ENCODE results near the gene C1orf159.
"Not testable (repeated sequence)": the region's sequence is repeated elsewhere in the genome, so short reads cannot be mapped to it uniquely, and the experiment has no call there.

The C1orf159 gene

DNA sequence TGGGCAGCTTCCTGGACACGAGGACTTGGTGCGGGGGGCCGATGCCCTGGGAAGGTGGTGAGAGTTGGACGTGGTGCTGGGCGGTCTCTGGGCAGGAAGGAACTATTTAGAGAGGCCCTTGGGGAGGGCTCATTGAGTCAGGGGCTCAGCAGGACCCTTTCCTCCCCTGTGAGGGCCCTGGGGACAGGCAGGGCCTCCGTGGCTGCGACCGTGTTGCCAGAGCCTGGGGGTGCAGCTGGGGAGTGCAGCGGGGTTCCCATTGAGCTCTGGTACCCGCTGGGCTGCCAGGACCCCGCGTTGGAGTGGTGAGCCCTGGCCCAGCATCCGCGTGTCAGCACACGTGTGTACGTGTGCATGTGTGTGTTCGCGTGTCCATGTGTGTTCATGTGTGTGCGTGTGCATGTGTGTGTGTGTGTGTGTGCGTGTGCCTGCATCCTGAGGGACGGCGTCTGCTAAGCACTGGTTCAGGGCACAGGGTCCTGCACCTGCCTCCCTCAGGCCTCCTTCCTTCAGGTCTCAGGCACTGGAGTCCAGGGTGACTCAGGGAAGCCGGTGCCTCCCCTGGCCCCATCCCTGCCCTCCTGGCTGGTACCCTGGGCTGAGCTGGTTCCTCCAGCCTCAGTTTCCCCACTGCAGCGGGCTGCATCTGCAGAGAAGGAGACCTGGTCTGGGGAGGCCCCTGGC lies 52.5 kb downstream of the C1orf159 start:
- no peak overlapping the region for H3K4me3 ChIP-seq (ENCODE audit: low read length)
- no peaks in the 10 kb centered on the region for H3K9me3 ChIP-seq (ENCODE audit: control insufficient read depth, low read length)
- no peaks in the 10 kb centered on the region for H3K36me3 ChIP-seq (ENCODE audit: control insufficient read depth, insufficient read depth, low read length, severe bottlenecking)
- H3K27me3 ChIP-seq (replicated peaks; ENCODE audit: control insufficient read depth, insufficient read depth, low read length) = peaks cover 28% of the 10 kb centered on the region
- H3K4me1 ChIP-seq (ENCODE audit: control insufficient read depth, insufficient read depth, low read length) = no peaks in the 10 kb centered on the region
- DNase-seq (ENCODE audit: low read depth) = no peak
- H3K9ac ChIP-seq (ENCODE audit: low read length) = no peak overlapping the region

DNA sequence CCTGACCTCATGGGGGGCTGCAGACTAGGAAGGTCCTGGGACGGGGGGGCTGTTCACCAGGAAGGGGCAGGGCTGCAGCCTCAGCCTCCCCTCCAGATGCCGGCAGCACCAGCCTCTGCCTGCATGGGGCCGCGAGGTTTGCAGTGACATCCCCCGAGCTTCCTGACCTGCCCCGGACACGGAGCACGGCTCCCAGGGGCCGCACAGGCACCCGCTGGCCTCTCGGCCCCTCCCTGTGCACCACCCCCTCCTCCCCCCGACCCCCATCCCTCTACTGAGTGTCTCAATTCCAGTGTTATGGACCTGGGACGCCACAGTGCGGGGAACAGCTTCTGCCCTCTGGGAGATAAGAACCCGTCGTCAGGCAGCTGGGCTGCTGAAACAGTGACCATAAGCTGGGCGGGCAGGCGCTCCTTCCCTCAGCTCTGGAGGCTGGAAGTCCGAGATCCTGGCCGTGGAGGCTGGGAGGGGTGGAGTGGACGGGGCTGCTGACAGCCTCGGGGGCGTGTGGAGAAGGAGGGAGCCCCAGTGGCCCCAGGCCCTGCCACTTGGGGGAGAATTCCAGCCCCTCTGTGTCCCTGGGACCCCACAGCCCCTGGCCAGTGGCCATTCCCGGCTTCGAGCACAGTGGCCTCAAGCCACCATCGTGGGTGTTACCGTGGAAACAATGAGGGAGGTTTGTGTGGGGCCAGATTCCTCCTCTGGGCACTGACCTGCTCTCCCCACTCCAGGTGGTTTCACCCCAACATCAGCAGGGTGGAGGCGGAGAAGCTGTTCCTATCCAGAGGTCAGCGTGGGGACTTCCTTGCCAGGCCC lies 53.3 kb downstream of the C1orf159 start:
- no peak overlapping the region for H3K9ac ChIP-seq (ENCODE audit: low read length)
- DNase-seq (ENCODE audit: low read depth) = no peak
- no peaks in the 10 kb centered on the region for H3K36me3 ChIP-seq (ENCODE audit: control insufficient read depth, insufficient read depth, low read length, severe bottlenecking)
- H3K4me3 ChIP-seq (ENCODE audit: low read length) = no peak overlapping the region
- no peaks in the 10 kb centered on the region for H3K4me1 ChIP-seq (ENCODE audit: control insufficient read depth, insufficient read depth, low read length)
- H3K9me3 ChIP-seq (ENCODE audit: control insufficient read depth, low read length) = no peaks in the 10 kb centered on the region
- H3K27me3 ChIP-seq (replicated peaks; ENCODE audit: control insufficient read depth, insufficient read depth, low read length) = peaks cover 27% of the 10 kb centered on the region

DNA sequence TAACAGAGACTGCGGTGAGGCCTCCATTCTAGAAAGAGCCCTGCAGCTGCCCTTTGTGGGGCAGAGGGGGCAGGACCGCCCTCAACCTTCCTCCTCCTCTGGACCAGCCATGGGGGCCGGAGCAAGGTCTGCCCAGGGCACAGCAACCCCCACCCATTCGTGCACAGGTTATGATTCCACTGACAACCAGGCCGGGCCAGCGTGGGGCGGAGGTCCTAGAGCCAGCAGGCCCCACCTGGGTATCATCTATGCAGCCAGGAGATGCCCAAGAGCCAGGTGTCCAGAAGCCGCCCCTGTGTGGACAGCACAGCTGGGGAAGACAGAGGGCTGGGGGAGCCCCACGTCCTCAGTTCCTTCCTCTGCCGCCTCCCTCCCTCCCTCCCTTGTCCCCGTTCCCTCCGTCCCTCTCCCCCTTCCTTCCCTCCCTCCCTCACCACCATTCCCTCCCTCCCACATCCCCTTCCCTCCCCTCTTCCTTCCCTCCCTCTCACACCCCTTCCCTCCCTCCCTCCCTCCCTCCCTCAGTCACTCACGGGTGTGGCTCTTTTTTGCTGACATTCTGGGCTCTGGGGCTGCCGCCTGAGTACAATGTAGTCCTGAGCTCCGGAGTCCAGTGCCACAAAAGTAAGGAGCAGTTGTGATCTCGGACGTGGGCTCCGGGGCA lies 54.1 kb downstream of the C1orf159 start:
- Histone ChIP-seq H3K4me3 (ENCODE audit: low read length) (no peak overlapping the region), H3K4me1 (ENCODE audit: control insufficient read depth, insufficient read depth, low read length) (no peaks in the 10 kb centered on the region), H3K9ac (ENCODE audit: low read length) (no peak overlapping the region), H3K36me3 (ENCODE audit: control insufficient read depth, insufficient read depth, low read length, severe bottlenecking) (no peaks in the 10 kb centered on the region), H3K27me3 (replicated peaks; ENCODE audit: control insufficient read depth, insufficient read depth, low read length) (peaks cover 31% of the 10 kb centered on the region), H3K9me3 (ENCODE audit: control insufficient read depth, low read length) (no peaks in the 10 kb centered on the region)
- no peak for DNase-seq (ENCODE audit: low read depth)

DNA sequence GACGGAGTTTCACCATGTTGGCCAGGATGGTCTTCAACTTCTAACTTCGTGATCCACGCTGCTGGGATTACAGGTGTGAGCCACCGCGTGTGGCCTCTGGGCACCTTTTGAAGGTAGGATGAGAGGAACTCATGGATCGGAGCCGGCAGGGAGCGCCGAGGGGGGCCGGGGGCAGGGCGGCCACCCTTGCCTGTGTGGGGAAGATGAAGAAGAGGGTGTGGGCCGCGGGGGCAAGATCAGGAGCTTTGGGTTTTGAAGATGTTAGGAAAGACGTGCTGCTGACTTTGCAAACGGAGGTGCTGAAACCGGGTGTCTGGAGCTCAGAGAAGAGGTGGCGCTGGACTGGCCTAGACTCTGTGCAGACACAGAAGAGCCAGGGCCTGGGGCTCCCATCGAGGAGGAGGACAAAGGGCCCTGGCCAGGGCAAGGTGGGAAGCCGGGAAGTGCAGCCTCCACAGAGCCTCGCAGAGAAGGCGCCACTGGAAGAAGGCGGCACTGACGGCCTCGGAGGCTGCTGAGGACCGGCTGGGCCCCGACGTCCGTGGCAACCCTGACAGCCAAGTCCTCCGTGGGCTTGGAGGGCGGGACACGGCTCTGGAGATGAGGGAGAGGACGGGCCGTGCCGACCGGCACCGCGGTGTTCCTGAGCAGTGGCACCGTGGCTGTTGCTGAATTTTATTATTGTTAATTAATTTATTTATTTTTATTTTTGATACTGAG lies 55.4 kb downstream of the C1orf159 start:
- DNase-seq (ENCODE audit: low read depth) = no peak
- Histone ChIP-seq H3K9ac (ENCODE audit: low read length) (no peak overlapping the region), H3K36me3 (ENCODE audit: control insufficient read depth, insufficient read depth, low read length, severe bottlenecking) (no peaks in the 10 kb centered on the region), H3K4me1 (ENCODE audit: control insufficient read depth, insufficient read depth, low read length) (no peaks in the 10 kb centered on the region), H3K4me3 (ENCODE audit: low read length) (no peak overlapping the region), H3K9me3 (ENCODE audit: control insufficient read depth, low read length) (no peaks in the 10 kb centered on the region), H3K27me3 (replicated peaks; ENCODE audit: control insufficient read depth, insufficient read depth, low read length) (peaks cover 33% of the 10 kb centered on the region)

DNA sequence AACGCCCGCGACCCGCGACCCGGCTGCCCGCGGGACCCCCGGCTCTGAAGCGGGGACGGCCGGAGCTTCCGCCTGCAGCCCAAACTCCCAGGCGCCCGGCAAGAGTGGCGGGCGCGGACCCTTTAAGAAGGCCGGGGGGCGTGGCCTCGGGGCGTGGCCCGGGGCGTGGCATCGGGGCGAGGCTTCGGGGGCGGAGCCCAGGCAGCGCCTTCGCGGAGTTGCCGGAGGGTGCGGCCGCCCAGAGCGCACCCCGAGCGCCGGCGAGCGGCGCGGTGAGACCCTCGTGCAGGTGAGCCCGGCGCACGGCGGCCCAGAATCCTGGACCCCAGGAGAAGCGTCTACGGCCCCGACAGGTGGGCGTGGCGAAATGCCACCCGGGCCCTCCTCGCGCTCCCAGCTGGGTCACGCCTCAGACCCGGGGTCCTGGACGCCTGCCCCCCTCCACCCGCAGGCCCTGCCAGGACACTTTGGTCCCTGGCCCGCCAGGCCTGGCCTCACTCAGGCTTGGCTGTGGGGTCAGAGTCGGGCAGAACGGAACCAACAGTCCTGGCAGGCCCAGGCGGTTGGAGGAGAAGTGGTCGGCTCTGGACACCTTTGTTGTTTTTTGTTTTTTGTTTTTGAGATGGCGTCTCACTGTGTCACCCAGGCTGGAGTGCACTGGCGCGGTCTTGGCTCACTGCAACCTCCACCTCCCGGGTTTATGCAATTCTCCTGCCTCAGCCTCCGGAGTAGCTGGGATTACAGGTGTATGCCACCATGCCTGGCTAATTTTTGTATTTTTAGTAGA lies 56.2 kb downstream of the C1orf159 start:
- peak; percentile 93 for DNase-seq (ENCODE audit: low read depth)
- peaks cover 33% of the 10 kb centered on the region for H3K27me3 ChIP-seq (replicated peaks; ENCODE audit: control insufficient read depth, insufficient read depth, low read length)
- peak overlapping the region; percentile 62 for H3K4me3 ChIP-seq (ENCODE audit: low read length)
- no peaks in the 10 kb centered on the region for H3K36me3 ChIP-seq (ENCODE audit: control insufficient read depth, insufficient read depth, low read length, severe bottlenecking)
- no peaks in the 10 kb centered on the region for H3K9me3 ChIP-seq (ENCODE audit: control insufficient read depth, low read length)
- no peaks in the 10 kb centered on the region for H3K4me1 ChIP-seq (ENCODE audit: control insufficient read depth, insufficient read depth, low read length)
- H3K9ac ChIP-seq (ENCODE audit: low read length) = no peak overlapping the region

DNA sequence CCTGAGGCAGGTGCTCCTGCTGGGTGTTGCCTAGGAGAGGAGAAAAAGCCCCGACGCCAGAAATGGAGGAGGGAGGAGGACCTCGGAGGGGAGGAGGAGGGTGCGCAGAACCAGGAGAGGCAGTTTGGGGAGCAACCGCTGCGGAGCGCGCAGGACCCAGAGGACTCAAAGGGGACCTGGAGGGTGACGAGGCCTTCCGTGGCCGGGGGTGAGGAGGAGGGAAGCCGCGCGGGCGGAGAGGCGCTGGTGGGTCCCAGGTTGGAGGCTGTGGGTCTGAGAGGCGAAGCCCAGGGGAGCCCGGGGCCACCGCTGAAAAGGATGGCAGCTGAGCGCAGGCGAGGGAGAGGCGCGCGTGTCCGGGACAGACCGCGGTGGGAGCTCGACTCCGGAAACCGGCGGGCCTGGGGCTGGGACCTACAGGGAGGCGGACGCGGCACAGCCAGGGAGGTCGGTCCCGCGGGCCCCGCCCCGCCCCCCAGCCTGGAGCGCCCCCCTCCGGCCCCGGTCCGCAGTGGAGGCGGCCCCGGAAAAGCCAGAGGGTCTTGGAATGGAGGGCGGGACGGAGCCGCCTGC lies 56.9 kb downstream of the C1orf159 start:
- Histone ChIP-seq H3K9me3 (ENCODE audit: control insufficient read depth, low read length) (no peaks in the 10 kb centered on the region), H3K4me1 (ENCODE audit: control insufficient read depth, insufficient read depth, low read length) (no peaks in the 10 kb centered on the region), H3K27me3 (replicated peaks; ENCODE audit: control insufficient read depth, insufficient read depth, low read length) (peaks cover 31% of the 10 kb centered on the region), H3K4me3 (ENCODE audit: low read length) (peak overlapping the region; percentile 47), H3K9ac (ENCODE audit: low read length) (no peak overlapping the region), H3K36me3 (ENCODE audit: control insufficient read depth, insufficient read depth, low read length, severe bottlenecking) (no peaks in the 10 kb centered on the region)
- peak; percentile 56 for DNase-seq (ENCODE audit: low read depth)

DNA sequence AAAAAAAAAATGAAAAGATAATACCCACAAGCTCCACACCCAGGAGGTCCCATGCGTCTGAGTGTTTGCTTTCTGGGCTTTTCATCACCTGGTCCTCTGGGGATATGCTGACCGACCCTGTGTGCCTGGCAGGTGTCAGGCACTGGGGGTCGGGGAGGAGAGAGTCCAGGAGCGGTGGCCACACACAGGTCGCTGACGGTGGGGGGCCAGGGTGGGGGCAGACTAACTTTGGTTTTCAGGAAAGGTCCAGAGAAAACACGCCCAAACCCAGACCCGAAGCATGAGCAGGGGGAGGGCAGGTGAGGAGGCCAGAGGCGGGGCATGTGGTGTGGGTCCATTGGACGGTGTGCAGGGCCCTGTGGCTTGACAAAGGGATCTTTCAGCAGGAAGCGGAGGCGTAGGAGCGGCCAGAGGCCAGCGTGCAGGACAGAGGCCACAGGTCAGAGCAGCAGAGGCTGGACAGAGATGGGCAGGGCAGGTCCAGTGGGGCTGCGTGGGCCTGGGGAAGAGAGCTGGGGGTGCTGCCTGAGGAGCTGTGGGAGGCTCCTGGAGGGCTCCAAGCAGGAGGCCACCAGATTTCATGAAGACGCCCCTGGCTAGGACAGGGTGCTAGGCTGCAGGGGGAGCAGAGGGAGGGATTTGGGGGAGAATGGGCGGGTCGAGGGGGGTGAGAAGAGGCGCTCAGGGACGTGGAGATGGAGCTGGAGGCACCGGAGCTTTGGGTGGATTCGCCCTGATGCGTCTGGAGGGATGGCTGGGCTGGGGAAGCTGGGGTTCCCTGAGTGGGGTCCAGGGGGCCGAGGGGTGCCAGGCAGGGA lies 57.6 kb downstream of the C1orf159 start:
- H3K4me3 ChIP-seq (ENCODE audit: low read length) = no peak overlapping the region
- H3K27me3 ChIP-seq (replicated peaks; ENCODE audit: control insufficient read depth, insufficient read depth, low read length) = peaks cover 25% of the 10 kb centered on the region
- H3K9me3 ChIP-seq (ENCODE audit: control insufficient read depth, low read length) = no peaks in the 10 kb centered on the region
- DNase-seq (ENCODE audit: low read depth) = no peak
- H3K9ac ChIP-seq (ENCODE audit: low read length) = no peak overlapping the region
- no peaks in the 10 kb centered on the region for H3K4me1 ChIP-seq (ENCODE audit: control insufficient read depth, insufficient read depth, low read length)
- no peaks in the 10 kb centered on the region for H3K36me3 ChIP-seq (ENCODE audit: control insufficient read depth, insufficient read depth, low read length, severe bottlenecking)

DNA sequence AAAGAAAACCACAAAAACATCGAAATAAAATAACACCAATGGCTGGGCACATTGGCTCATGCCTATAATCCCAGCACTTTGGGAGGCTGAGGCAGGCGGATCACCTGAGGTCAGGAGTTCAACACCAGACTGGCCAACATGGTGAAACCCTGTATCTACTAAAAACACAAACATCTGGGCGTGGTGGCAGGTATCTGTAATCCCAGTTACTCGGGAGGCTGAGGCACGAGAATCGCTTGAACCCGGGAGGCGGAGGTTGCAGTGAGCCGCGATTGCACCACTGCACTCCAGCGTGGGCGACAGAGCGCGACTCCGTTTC lies 58.2 kb downstream of the C1orf159 start:
- DNase-seq (ENCODE audit: low read depth); H3K4me3 ChIP-seq (ENCODE audit: low read length); H3K9ac ChIP-seq (ENCODE audit: low read length); H3K4me1 ChIP-seq (ENCODE audit: control insufficient read depth, insufficient read depth, low read length); H3K9me3 ChIP-seq (ENCODE audit: control insufficient read depth, low read length); H3K36me3 ChIP-seq (ENCODE audit: control insufficient read depth, insufficient read depth, low read length, severe bottlenecking): not testable (repeated sequence)
- H3K27me3 ChIP-seq (replicated peaks; ENCODE audit: control insufficient read depth, insufficient read depth, low read length) = peaks cover 20% of the 10 kb centered on the region

DNA sequence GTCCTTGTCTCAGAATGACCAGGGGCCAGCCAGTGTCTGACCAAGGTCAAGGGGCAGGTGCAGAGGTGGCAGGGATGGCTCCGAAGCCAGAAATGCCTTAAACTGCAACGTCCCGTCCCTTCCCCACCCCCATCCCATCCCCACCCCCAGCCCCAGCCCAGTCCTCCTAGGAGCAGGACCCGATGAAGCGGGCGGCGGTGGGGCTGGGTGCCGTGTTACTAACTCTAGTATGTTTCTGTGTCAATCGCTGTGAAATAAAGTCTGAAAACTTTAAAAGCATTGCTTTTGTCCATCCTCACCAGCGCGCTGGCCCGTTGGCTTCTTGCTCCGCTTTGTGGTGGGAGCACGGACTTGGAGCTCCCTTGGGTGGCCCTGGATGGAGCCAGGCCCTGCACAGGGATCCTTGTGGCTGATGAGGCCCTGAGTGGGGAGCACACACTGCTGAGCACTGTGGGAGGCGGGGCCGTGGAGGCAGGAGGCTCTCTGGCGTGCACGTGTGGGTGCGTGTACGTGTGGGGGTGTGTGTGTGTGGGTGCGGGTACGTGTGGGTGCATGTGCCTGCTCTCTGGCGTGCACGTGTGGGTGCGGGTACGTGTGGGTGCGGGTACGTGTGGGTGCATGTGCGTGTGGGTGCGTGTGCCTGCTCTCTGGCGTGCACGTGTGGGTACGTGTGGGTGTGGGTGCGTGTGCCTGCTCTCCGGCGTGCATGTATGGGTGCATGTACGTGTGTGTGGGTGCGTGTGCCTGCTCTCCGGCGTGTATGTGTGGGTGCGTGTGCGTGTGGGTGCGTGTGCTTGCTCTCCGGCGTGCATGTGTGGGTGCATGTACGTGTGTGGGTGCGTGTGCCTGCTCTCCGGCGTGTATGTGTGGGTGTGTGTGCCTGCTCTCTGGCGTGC lies 59.8 kb downstream of the C1orf159 start:
- Histone ChIP-seq H3K4me1 (ENCODE audit: control insufficient read depth, insufficient read depth, low read length) (no peaks in the 10 kb centered on the region), H3K27me3 (replicated peaks; ENCODE audit: control insufficient read depth, insufficient read depth, low read length) (peaks cover 15% of the 10 kb centered on the region), H3K9me3 (ENCODE audit: control insufficient read depth, low read length) (no peaks in the 10 kb centered on the region)

More for the DNA sequence above, 59.8 kb downstream of the C1orf159 start:
- Histone ChIP-seq H3K4me3 (ENCODE audit: low read length) (no peak overlapping the region), H3K36me3 (ENCODE audit: control insufficient read depth, insufficient read depth, low read length, severe bottlenecking) (no peaks in the 10 kb centered on the region), H3K9ac (ENCODE audit: low read length) (no peak overlapping the region)
- DNase-seq (ENCODE audit: low read depth) = no peak
